ENCODE results near the gene EN1.

GRCh38 chr2:118861731-118862130 lies 14.3 kb upstream of the EN1 start:
- TF ChIP-seq YY1 (IDR thresholded peaks at IDR 0.05; ENCODE audit: insufficient read depth, insufficient read length) (no peak), SUZ12 (IDR thresholded peaks at IDR 0.05; ENCODE audit: extremely low read depth, insufficient read depth, insufficient read length) (no peak)
